GM23338 (cell line): Measurements from ENCODE around the gene CFAP100. TPM values are rescaled to one million over a fixed set of nuclear protein-coding genes. Genes with fewer than 3 reads are reported as not detected.

ENCODE experiments used
- ATAC-seq: fragments of 200-7000 bp; cut with Tn5 transposase; 3 replicates; pipeline ENCODE4 v1.9.1; 2020
- DNase-seq: peaks from one replicate; pipeline ENCODE4 v3.0.0-alpha.2; 2015; ENCODE audit warnings: low spot score
- H2AFZ ChIP-seq: fragments of 200-600 bp; sonication (generic); 2 replicates; pipeline ENCODE4 v1.8.0; 2016; ENCODE audit warnings: antibody characterized with exemption, mild to moderate bottlenecking, moderate library complexity
- H3F3A ChIP-seq: fragments of 200-600 bp; sonication (generic); replicated peaks from 2 replicates; pipeline ENCODE4 v1.8.0; 2017; ENCODE audit warnings: antibody characterized with exemption, mixed run types, low read depth
- H3K27ac ChIP-seq: fragments of 200-600 bp; sonication (generic); 2 replicates; pipeline ENCODE4 v1.6.1; 2016; ENCODE audit warnings: low read depth
- H3K27me3 ChIP-seq: fragments of 200-600 bp; sonication (generic); 2 replicates; pipeline ENCODE4 v1.8.0; 2016; ENCODE audit warnings: mild to moderate bottlenecking, mixed run types, moderate library complexity; ENCODE audit not compliant: insufficient read depth
- H3K36me3 ChIP-seq: fragments of 200-600 bp; sonication (generic); 2 replicates; pipeline ENCODE4 v1.8.0; 2016; ENCODE audit warnings: mild to moderate bottlenecking; ENCODE audit not compliant: insufficient read depth
- H3K4me1 ChIP-seq: fragments of 200-600 bp; sonication (generic); 2 replicates; pipeline ENCODE4 v1.8.0; 2016; ENCODE audit warnings: mild to moderate bottlenecking, moderate library complexity; ENCODE audit not compliant: insufficient read depth
- H3K4me2 ChIP-seq: fragments of 200-600 bp; sonication (generic); 2 replicates; pipeline ENCODE4 v1.7.1; 2017; ENCODE audit warnings: mixed run types
- H3K4me3 ChIP-seq: fragments of 200-600 bp; sonication (generic); 2 replicates; pipeline ENCODE4 v1.6.1; 2016; ENCODE audit warnings: mixed run types
- H3K79me2 ChIP-seq: fragments of 200-600 bp; sonication (generic); replicated peaks from 2 replicates; pipeline ENCODE4 v1.8.0; 2017; ENCODE audit warnings: mild to moderate bottlenecking; ENCODE audit not compliant: insufficient read depth
- H3K9me2 ChIP-seq: fragments of 200-600 bp; sonication (generic); 2 replicates; pipeline ENCODE4 v1.8.0; 2017; ENCODE audit not compliant: insufficient read depth
- H4K20me1 ChIP-seq: fragments of 200-600 bp; sonication (generic); replicated peaks from 2 replicates; pipeline ENCODE4 v1.8.0; 2017; ENCODE audit warnings: mild to moderate bottlenecking; ENCODE audit not compliant: insufficient read depth
- H3K27ac Mint-ChIP-seq: 2 replicates; pipeline ENCODE4 v1.8.0; 2020; ENCODE audit warnings: inconsistent platforms, mild to moderate bottlenecking, moderate library complexity, mixed read lengths
- H3K27me3 Mint-ChIP-seq: 3 replicates; pipeline ENCODE4 v1.8.0; 2022; ENCODE audit warnings: low read depth, mild to moderate bottlenecking, moderate library complexity, mixed read lengths, inconsistent platforms; ENCODE audit not compliant: insufficient read depth, poor library complexity
- H3K36me3 Mint-ChIP-seq: 3 replicates; pipeline ENCODE4 v1.8.0; 2021; ENCODE audit warnings: low read depth, mild to moderate bottlenecking, inconsistent platforms, moderate library complexity, mixed read lengths
- H3K4me1 Mint-ChIP-seq: 3 replicates; pipeline ENCODE4 v1.8.0; 2020; ENCODE audit warnings: mild to moderate bottlenecking, inconsistent platforms, mixed read lengths
- H3K4me3 Mint-ChIP-seq: 3 replicates; pipeline ENCODE4 v1.8.0; 2021; ENCODE audit warnings: moderate library complexity, mild to moderate bottlenecking, inconsistent platforms, mixed read lengths
- H3K9me3 Mint-ChIP-seq: 3 replicates; pipeline ENCODE4 v1.8.0; 2020; ENCODE audit warnings: moderate library complexity, mild to moderate bottlenecking, inconsistent platforms, mixed read lengths
- CREB1 ChIP-seq: fragments of 250-450 bp; sonication (Bioruptor Pico); IDR thresholded peaks from 2 replicates; pipeline ENCODE4 v1.5.0; 2020; ENCODE audit warnings: low read depth, mild to moderate bottlenecking, moderate library complexity
- EZH2 ChIP-seq: fragments of 200-600 bp; sonication (generic); IDR thresholded peaks from one replicate; pipeline ENCODE4 v1.8.0; 2017; ENCODE audit warnings: antibody characterized with exemption, mild to moderate bottlenecking, low read depth; ENCODE audit not compliant: unreplicated experiment
- EZH2phosphoT487 ChIP-seq: fragments of 200-600 bp; sonication (generic); IDR thresholded peaks from one replicate; pipeline ENCODE4 v1.8.1; 2018; ENCODE audit warnings: antibody characterized with exemption; ENCODE audit not compliant: unreplicated experiment
- STAT1 ChIP-seq: IDR thresholded peaks from one replicate; pipeline ENCODE4 v1.6.1; 2016; ENCODE audit warnings: antibody characterized with exemption; ENCODE audit not compliant: unreplicated experiment
- polyA plus RNA-seq: library from polyadenylated mRNA; unstranded; fragments of >200 nt; fragmentation: Nextera tagmentation; extraction: Ambion mirVana; gene quantifications from 2 replicates; pipeline ENCODE4 v1.2.1, GENCODE V29; 2016
- total RNA-seq: library from RNA; depleted of rRNA; stranded (reverse); fragments of >200 nt; shearing (Covaris generic); gene quantifications from 2 replicates; pipeline ENCODE4 v1.2.3, GENCODE V29; 2014
- TF ChIP-seq, protein P1 (sequence below), 2 experiments: fragments of 200-600 bp in 1 of 2; sonication (generic) in 1 of 2; conservative IDR thresholded peaks; 2 replicates each; pipeline versions ENCODE4 v1.5.1 to v1.6.1; 2016 to 2017; ENCODE audit warnings: antibody characterized with exemption in 2 of 2, low read depth in 2 of 2, mild to moderate bottlenecking in 2 of 2, moderate library complexity in 1 of 2
- TF ChIP-seq, protein P2 (sequence below): IDR thresholded peaks from one replicate; pipeline ENCODE4 v1.6.1; 2018; ENCODE audit warnings: antibody characterized with exemption; ENCODE audit not compliant: unreplicated experiment
- TF ChIP-seq, protein P3 (sequence below): IDR thresholded peaks from 2 replicates; pipeline ENCODE4 v1.6.1; 2016; ENCODE audit warnings: antibody characterized with exemption

The CFAP100 gene
- total and polyA plus RNA-seq, 2 experiments from 2014 or later = 0.07 TPM; not detected in 1

DNA sequence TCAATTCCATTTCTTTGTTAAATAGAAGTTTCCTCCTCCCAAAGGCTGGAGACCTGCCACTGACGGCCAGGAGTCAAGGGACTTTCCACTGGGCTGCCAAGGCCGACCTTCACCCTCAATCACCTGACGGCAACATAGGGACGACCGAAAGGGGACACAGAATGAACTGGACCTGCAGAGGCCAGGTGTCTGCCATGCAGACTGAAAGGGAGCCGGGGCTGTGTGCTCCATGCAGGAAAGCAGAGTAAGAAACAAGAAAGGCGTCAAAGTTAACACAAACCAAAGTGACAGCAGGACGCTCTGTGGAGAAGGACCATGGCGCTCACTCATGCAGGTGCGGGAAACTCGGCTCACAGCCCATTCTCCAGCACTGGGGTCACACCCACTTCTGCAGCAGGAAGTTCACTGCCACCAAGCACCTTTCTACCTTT, 54.9 kb downstream of the CFAP100 start (continued):
- TF ChIP-seq, protein P1, sequence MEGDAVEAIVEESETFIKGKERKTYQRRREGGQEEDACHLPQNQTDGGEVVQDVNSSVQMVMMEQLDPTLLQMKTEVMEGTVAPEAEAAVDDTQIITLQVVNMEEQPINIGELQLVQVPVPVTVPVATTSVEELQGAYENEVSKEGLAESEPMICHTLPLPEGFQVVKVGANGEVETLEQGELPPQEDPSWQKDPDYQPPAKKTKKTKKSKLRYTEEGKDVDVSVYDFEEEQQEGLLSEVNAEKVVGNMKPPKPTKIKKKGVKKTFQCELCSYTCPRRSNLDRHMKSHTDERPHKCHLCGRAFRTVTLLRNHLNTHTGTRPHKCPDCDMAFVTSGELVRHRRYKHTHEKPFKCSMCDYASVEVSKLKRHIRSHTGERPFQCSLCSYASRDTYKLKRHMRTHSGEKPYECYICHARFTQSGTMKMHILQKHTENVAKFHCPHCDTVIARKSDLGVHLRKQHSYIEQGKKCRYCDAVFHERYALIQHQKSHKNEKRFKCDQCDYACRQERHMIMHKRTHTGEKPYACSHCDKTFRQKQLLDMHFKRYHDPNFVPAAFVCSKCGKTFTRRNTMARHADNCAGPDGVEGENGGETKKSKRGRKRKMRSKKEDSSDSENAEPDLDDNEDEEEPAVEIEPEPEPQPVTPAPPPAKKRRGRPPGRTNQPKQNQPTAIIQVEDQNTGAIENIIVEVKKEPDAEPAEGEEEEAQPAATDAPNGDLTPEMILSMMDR (conservative IDR thresholded peaks at IDR 0.05; ENCODE audit: low read depth in 2 of 2) = no peak
- TF ChIP-seq STAT1 = no peak
- no peak for TF ChIP-seq CREB1 (CRISPR knock-in tag)
- no peak for TF ChIP-seq EZH2

DNA sequence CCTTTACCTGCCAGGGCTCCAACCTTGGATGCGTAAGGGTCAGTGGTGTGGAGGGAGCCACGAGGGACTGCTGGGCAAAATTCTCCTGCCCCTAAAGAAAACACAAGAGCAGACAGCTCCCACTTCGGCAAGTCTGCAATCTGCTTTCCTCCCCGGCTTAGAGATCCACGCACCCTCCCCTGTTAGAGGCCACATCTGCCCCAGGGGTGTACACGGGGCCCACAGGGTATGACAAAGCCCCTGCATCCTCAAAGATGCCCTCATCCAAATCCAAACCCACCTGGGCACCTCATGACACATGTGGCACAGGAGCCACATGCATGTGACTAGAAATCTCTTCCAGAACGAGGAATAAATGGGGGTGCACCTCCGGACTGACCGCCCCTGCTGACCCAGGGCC, 55.5 kb downstream of the CFAP100 start:
- no peaks in the 10 kb centered on the region for H3K27me3 ChIP-seq
- Mint-ChIP-seq H3K36me3 (peaks cover 27% of the 10 kb centered on the region), H3K9me3 (no peaks in the 10 kb centered on the region), H3K4me1 (peaks cover 16% of the 10 kb centered on the region), H3K4me3 (no peak overlapping the region), H3K27ac (no peak overlapping the region), H3K27me3 (no peaks in the 10 kb centered on the region)
- no peak overlapping the region for H2AFZ ChIP-seq
- no peaks in the 10 kb centered on the region for H3F3A ChIP-seq
- ATAC-seq (no peak), DNase-seq (no peak)
- no peak overlapping the region for H3K4me3 ChIP-seq
- H3K4me2 ChIP-seq = no peak overlapping the region
- no peaks in the 10 kb centered on the region for H3K9me2 ChIP-seq
- no peaks in the 10 kb centered on the region; the same call in 1 of the 2 replicates for H4K20me1 ChIP-seq
- no peaks in the 10 kb centered on the region for H3K36me3 ChIP-seq
- H3K4me1 ChIP-seq = peaks cover 7% of the 10 kb centered on the region; the same call in 1 of the 2 replicates
- H3K79me2 ChIP-seq = peaks cover 17% of the 10 kb centered on the region
- H3K27ac ChIP-seq = no peak overlapping the region
- TF ChIP-seq, protein P2, sequence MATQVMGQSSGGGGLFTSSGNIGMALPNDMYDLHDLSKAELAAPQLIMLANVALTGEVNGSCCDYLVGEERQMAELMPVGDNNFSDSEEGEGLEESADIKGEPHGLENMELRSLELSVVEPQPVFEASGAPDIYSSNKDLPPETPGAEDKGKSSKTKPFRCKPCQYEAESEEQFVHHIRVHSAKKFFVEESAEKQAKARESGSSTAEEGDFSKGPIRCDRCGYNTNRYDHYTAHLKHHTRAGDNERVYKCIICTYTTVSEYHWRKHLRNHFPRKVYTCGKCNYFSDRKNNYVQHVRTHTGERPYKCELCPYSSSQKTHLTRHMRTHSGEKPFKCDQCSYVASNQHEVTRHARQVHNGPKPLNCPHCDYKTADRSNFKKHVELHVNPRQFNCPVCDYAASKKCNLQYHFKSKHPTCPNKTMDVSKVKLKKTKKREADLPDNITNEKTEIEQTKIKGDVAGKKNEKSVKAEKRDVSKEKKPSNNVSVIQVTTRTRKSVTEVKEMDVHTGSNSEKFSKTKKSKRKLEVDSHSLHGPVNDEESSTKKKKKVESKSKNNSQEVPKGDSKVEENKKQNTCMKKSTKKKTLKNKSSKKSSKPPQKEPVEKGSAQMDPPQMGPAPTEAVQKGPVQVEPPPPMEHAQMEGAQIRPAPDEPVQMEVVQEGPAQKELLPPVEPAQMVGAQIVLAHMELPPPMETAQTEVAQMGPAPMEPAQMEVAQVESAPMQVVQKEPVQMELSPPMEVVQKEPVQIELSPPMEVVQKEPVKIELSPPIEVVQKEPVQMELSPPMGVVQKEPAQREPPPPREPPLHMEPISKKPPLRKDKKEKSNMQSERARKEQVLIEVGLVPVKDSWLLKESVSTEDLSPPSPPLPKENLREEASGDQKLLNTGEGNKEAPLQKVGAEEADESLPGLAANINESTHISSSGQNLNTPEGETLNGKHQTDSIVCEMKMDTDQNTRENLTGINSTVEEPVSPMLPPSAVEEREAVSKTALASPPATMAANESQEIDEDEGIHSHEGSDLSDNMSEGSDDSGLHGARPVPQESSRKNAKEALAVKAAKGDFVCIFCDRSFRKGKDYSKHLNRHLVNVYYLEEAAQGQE = no peak
- TF ChIP-seq, protein P3, sequence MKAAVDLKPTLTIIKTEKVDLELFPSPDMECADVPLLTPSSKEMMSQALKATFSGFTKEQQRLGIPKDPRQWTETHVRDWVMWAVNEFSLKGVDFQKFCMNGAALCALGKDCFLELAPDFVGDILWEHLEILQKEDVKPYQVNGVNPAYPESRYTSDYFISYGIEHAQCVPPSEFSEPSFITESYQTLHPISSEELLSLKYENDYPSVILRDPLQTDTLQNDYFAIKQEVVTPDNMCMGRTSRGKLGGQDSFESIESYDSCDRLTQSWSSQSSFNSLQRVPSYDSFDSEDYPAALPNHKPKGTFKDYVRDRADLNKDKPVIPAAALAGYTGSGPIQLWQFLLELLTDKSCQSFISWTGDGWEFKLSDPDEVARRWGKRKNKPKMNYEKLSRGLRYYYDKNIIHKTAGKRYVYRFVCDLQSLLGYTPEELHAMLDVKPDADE = no peak

DNA sequence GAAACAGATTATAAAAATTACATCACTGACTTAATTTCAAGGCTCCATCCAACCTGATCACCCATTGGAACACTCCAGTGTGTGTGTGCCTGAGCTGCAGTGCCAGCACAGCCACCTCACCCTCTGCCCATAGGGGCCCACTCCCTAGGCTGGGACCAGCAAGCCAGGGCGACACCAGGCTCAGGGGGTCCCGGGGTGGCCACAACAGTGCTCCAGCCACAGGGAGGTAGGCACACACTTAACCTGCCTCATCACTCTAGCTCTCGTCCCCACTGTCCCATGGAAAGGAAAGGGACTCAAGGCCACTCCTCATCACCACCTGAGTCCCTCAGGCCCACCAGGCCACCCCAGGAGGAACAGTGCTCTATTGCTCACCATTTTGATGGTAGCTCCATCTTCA, 56.0 kb downstream of the CFAP100 start:
- Mint-ChIP-seq H3K9me3 (no peaks in the 10 kb centered on the region), H3K4me1 (peaks cover 16% of the 10 kb centered on the region), H3K36me3 (peaks cover 31% of the 10 kb centered on the region), H3K27ac (peak overlapping the region; percentile 5; the same call in 1 of the 2 replicates), H3K27me3 (no peaks in the 10 kb centered on the region), H3K4me3 (no peak overlapping the region)
- Histone ChIP-seq H3K36me3 (no peaks in the 10 kb centered on the region), H3F3A (no peaks in the 10 kb centered on the region), H3K4me2 (no peak overlapping the region), H3K27me3 (no peaks in the 10 kb centered on the region), H3K79me2 (peaks cover 21% of the 10 kb centered on the region), H3K4me1 (peaks cover 7% of the 10 kb centered on the region; the same call in 1 of the 2 replicates), H4K20me1 (no peaks in the 10 kb centered on the region; the same call in 1 of the 2 replicates), H3K27ac (no peak overlapping the region), H2AFZ (no peak overlapping the region), H3K4me3 (no peak overlapping the region), H3K9me2 (no peaks in the 10 kb centered on the region)
- ATAC-seq (no peak), DNase-seq (no peak)
- TF ChIP-seq EZH2 = no peak
- TF ChIP-seq, protein P1 (conservative IDR thresholded peaks at IDR 0.05; ENCODE audit: low read depth in 2 of 2) = no peak
- TF ChIP-seq EZH2phosphoT487 = no peak
